ENCODE data around the gene ERGIC3. TPM values are rescaled to one million over a fixed set of nuclear protein-coding genes. Genes with fewer than 3 reads are reported as not detected.

ERGIC3 gene
- total RNA-seq, 4 donors from 2014 or later: 106 to 199 (median 153) TPM

- Histone ChIP-seq H3K27ac (no peak overlapping the region), H3K4me1 (peaks cover 0 to 6% (median 5%) of the 10 kb centered on the region in 4 donors), H3K27me3 (peaks cover 0 to 23% of the 10 kb centered on the region in 2 donors), H3K9me3 (no peaks in the 10 kb centered on the region), H3K4me3 (no peak overlapping the region), H3K36me3 (no peaks in the 10 kb centered on the region)
- TF ChIP-seq EP300 (IDR thresholded peaks at IDR 0.05): no peak
- no peak for TF ChIP-seq CTCF (IDR thresholded peaks at IDR 0.05)
- no peak for TF ChIP-seq POLR2A (IDR thresholded peaks at IDR 0.05)
- 67 to 71% methylated on average over 7 of the region's 7 CpGs for WGBS, 2 donors
- no peak for DNase-seq (ENCODE audit: low spot score in 2 of 2)
These were observed 54.0 kb downstream of the ERGIC3 start for GRCh38 chr20:35595901-35596300.

- Histone ChIP-seq H3K4me1 (peaks cover 0 to 19% (median 16%) of the 10 kb centered on the region in 4 donors), H3K4me3 (no peak overlapping the region), H3K36me3 (no peaks in the 10 kb centered on the region), H3K27me3 (peaks cover 0 to 33% of the 10 kb centered on the region in 2 donors), H3K27ac (no peak overlapping the region), H3K9me3 (no peaks in the 10 kb centered on the region)
- WGBS, 2 donors: 83 to 84% methylated on average over 2 of the region's 2 CpGs
- TF ChIP-seq POLR2A (IDR thresholded peaks at IDR 0.05): no peak
- TF ChIP-seq CTCF (IDR thresholded peaks at IDR 0.05): no peak
- TF ChIP-seq EP300 (IDR thresholded peaks at IDR 0.05): no peak
- DNase-seq (ENCODE audit: low spot score in 2 of 2): no peak
These were observed 55.3 kb downstream of the ERGIC3 start for GRCh38 chr20:35597186-35597585.

DNA sequence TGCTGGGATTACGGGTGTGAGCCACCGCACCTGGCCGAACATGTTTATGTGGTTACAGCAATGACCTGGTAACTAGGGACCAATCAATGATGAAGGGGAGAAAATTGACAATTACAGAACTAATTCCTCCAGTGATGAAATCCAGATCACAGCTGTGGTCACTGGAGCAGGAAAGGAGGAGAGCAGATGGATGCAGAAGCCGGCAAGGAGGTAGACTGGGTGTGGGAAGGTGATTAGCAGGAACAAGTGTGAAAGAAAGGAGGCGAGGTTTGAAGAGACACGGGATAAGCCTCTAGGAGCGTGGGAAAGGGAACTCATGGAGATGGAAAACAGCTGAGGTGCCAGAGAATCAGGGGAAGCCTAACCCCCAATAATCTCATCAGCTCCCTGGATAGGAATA, 56.6 kb downstream of the ERGIC3 start:
- Histone ChIP-seq H3K27me3 (peaks cover 0 to 38% of the 10 kb centered on the region in 2 donors), H3K4me3 (no peak overlapping the region), H3K4me1 (peaks cover 0 to 20% (median 16%) of the 10 kb centered on the region in 4 donors), H3K36me3 (no peaks in the 10 kb centered on the region), H3K9me3 (no peaks in the 10 kb centered on the region), H3K27ac (no peak overlapping the region)
- no peak for TF ChIP-seq CTCF (IDR thresholded peaks at IDR 0.05)
- TF ChIP-seq EP300 (IDR thresholded peaks at IDR 0.05): no peak
- TF ChIP-seq POLR2A (IDR thresholded peaks at IDR 0.05): no peak
- 52 to 65% methylated on average over 7 of the region's 7 CpGs for WGBS, 2 donors
- DNase-seq (ENCODE audit: low spot score in 2 of 2): no peak

GRCh38 chr20:35598899-35599775, 57.3 kb downstream of the ERGIC3 start:
- H3K9me3 ChIP-seq: no peaks in the 10 kb centered on the region
- TF ChIP-seq CTCF (IDR thresholded peaks at IDR 0.05) (no peak), EP300 (IDR thresholded peaks at IDR 0.05) (no peak), POLR2A (IDR thresholded peaks at IDR 0.05) (no peak)
- 82% methylated on average over 19 to 22 of the region's 22 CpGs for WGBS, 2 donors
- H3K27ac ChIP-seq: no peak overlapping the region
- H3K27me3 ChIP-seq: peaks cover 0 to 38% of the 10 kb centered on the region in 2 donors
- H3K4me3 ChIP-seq: no peak overlapping the region
- no peak for DNase-seq (ENCODE audit: low spot score in 2 of 2)
- peaks cover 0 to 20% (median 16%) of the 10 kb centered on the region in 4 donors for H3K4me1 ChIP-seq
- H3K36me3 ChIP-seq: no peaks in the 10 kb centered on the region

- peaks cover 0 to 20% (median 16%) of the 10 kb centered on the region in 4 donors for H3K4me1 ChIP-seq
- TF ChIP-seq POLR2A (IDR thresholded peaks at IDR 0.05) (no peak), CTCF (IDR thresholded peaks at IDR 0.05) (no peak), EP300 (IDR thresholded peaks at IDR 0.05) (no peak)
- H3K4me3 ChIP-seq: no peak overlapping the region
- H3K27me3 ChIP-seq: peaks cover 0 to 38% of the 10 kb centered on the region in 2 donors
- DNase-seq (ENCODE audit: low spot score in 2 of 2): no peak
- H3K9me3 ChIP-seq: no peaks in the 10 kb centered on the region
- no peak overlapping the region for H3K27ac ChIP-seq
- H3K36me3 ChIP-seq: no peaks in the 10 kb centered on the region
- WGBS, 2 donors: 74 to 84% methylated on average over 9 of the region's 9 CpGs
These were observed 57.9 kb downstream of the ERGIC3 start for GRCh38 chr20:35599776-35600120.
